ENCODE data around the gene CXCR6.
A peak's percentile ranks its signal among the peaks of the same experiment; 100 is the strongest.

The CXCR6 gene

GRCh38 chr3:45943207-45943846 is at the start of gene CXCR6:
TSS of gene CXCR6 (plus strand) at chr3:45943464. CDS start at chr3:45946482, 3,018 bp downstream.
- DNase-seq, result peak; percentile 49

GRCh38 chr3:45894015-45894414 is 49.2 kb upstream of the CXCR6 start:
- DNase-seq, result no peak

GRCh38 chr3:45895686-45896468 is 47.4 kb upstream of the CXCR6 start:
- DNase-seq, result no peak

DNA sequence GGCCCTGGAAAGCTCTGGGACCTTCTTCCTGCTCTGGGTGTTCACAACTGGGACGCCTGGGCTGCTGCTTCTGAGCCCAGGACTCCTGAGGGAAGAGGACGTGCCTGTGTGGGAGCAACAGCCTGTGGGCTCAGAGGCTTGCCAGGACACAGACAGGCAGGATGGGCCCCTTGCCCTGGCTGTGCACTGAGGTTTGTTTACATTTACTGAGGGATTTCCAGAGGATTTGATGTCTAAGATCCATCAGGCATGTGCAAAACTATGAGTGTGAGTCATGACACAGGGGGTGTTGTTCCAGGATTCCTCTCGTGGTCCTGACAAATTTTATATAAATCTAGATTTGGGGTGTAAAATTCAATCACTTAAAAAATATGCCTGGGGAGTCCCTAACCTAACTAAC is 46.3 kb upstream of the CXCR6 start:
- no peak for DNase-seq

GRCh38 chr3:45904931-45905330 is 38.3 kb upstream of the CXCR6 start:
- no peak for DNase-seq

GRCh38 chr3:45905755-45906154 is 37.5 kb upstream of the CXCR6 start:
- DNase-seq, result no peak

- no peak for DNase-seq
Measured at GRCh38 chr3:45906681-45907407, 36.4 kb upstream of the CXCR6 start.

DNA sequence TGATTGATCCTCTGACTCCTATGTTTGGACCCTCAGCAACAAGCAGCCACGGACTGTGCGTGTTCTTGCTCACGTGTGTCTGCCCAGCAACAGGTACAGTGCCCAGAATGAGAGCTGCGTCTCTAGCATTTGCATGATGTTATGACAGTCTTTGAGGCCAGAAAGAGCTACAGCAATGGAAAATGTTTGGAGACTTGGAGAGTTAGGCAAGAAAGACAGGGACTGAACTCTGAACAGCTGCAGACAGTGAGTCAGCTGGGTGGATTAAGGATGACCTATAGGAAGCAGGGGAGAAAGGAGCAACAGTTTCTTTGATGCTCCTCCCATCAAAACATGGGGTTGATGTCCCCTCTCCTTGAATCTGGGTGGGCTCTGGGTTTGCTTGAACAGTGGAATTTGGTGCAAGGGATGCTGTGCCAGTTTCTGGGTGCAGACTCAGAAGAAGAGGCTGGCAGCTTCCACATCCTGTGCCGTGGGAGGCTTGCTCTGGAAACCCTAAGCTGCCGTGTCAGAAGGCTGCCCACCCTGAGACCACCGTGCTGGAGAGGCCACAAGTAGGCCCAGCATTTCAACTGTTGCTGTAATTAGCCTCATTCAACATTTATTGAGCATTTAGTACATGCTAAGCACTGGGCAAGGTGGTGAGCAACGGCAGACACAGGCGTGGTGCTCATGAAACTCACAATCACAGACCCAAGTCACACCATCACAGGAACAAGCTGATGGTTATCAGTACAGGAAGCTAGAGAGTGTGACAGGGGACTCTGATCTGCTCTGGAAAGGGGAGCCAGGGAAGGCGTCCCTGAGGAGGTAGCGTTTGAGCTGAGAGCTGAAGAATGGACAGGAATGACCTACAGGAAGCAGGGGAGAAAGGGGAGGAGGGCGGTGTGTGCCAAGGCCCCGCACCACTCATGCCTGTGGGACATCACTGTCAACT is 35.2 kb upstream of the CXCR6 start:
- no peak for DNase-seq

GRCh38 chr3:45908761-45909160 is 34.5 kb upstream of the CXCR6 start:
- no peak for DNase-seq

GRCh38 chr3:45909542-45909941 is 33.7 kb upstream of the CXCR6 start:
- DNase-seq, result no peak

GRCh38 chr3:45910892-45911291 is 32.4 kb upstream of the CXCR6 start:
- DNase-seq, result no peak

- DNase-seq, result no peak
Measured at GRCh38 chr3:45911511-45912226, 31.6 kb upstream of the CXCR6 start.

DNA sequence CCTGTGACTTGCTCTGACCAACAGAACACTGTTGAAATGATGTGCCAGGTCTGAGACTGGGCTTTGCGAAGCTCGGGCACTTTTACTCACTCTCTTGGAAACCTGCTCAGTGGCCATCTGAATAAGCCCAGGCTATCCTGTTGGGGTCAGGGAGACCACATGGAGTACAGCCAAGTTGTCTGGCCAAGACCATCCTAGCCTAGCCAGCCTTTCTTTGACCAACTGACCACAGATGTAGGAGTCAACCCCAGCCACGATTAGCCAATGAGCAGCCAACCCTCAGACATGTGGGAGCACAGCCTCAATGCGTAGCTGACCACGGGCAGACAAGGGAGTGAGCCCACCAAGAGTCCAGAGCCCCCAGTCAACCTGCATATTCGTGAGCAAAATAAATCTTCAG is 30.8 kb upstream of the CXCR6 start:
- DNase-seq, result no peak

GRCh38 chr3:45914362-45915058 is 28.8 kb upstream of the CXCR6 start:
- DNase-seq, result no peak

DNA sequence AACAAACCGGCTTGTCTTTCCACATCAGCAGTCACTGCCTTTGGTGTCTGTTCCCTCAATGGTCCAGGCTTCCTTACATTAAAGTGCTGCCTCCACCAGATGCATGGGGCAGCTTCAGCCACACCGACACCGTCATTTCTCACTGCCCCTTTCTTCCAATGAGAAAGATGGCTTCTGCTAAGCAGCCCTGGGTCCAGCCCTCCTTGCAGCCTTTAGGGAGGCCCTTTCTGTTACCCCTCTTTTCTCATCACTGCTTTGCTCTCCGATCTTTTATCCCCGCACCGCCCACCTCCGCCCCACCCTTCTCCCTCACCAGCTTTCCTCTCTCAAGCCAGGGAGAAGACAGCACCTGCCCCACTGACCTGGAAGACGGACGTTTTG is 28.2 kb upstream of the CXCR6 start:
- no peak for DNase-seq

DNA sequence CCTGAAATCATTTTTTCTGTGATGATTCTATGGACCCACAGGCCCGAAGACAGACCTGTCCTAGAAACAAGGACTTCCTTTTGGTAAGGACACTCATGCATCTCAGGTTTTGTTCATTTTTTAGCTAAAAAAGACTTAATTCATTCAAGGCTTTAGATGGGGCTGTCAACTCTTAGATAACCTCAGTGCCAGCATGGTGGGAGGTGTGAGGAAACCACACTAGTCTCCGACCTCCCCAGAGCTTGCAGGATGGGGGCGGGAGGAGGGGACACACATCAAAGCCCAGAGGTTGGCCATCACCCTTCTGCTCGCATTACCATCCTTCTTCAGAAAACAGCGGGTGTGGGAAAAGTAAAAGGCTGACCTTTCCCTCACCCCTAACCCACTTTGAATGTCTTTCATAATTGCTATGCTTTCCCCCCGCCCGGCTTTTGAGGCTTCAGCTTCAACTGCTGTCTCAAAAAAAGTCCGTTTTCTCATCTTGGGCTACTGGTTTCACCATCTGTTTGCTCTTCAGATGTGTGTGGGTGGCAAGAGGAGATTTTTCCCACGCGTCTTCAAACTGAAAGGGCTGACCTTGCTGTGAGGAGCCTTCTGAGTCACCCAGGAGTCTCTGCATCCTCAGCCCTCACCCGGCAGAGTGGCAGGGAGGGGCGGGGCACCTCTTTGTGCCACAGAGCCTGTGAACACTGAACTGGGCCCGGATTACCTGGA is 27.6 kb upstream of the CXCR6 start:
- peak; percentile 82 for DNase-seq

DNA sequence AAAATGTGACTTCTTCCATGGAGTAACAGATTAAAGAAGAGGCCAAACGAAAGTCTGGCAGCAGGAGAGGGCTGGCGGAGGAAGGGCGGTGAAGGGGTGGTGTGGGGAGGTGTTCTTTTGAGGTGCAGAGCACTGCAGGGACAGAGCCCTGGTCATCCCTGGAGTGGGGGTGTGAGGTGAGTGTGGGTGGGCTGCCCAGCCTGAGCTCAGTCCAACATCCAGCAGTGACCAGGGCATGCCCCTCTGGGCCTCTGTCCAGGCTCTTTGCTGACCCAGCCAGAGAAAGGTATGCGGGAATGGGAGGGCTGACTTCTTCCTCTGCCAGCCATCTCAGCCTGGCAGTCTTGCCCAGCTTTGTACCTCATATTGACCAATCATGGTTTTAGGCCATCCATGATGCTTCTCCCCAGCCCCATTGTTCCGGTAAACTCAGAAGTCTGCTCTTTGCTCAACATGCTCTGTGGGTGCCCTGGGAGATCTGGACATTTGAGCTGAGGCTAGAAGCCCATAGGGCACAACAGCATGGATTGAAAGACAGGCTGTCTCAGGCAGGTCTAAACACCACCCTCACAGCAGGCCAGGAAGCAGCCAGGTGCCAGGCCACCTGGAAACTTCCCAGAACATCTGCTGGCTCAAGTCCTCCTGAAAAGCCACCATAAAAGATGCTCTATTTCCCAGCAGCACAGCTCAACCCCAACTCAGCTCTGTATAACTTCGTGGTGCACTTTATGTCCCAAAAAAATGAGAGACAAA is 25.9 kb upstream of the CXCR6 start:
- DNase-seq, result no peak

DNA sequence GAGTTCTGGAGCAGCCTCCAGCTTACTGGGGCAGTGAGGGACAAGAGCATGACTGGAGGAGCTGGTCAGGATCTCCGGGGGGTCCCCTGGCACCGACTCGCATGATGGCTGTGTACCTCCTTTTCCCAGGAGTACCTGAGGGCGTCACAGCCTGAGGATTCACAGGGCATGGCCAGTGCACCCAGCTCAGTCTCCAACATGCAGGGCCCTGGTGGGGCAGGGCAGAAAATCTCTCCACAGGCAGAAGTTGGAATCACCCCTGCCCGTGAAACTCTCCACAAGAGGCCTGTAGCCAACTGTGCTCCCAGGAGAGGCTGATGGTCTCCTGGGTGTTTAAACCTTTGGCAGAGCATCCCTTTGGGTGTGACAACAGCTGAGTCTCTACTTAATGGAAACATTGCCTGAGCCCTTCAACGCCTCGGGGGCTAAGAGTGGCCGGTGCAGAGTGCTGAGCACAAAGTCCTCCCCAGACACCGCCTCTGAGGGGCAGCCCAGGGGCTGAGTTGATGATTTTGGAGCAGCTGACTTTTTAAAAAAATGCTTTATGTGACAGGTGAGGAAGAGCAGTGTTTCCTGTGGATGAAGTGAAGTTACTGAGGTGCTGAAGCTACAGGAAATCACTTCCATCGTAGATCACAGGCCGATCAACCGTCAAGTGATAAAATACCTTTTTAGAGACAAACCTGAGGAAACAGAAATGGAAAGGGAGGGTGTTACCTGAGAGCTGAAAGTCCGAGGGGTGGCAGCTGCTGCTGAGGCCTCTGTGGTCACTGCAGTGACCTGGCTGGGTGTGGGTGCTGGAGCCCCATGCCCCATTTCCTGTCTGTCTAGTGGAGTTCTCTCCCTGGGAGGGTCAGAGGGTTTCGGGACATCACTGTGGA is 21.9 kb upstream of the CXCR6 start:
- no peak for DNase-seq

DNA sequence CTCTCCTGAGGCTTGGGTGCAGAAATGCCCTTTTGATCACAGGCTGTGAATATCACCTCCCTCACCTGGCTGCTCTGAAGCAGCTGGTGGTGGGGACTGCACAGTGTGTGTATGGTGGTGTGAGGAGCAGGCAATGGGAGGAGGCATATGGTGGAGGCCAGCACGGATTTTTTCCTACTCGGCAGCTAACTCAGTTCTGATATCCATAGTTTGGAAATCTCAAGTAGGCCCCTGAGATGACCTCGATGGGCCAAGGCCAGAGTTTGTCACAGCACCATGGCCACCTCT is 21.3 kb upstream of the CXCR6 start:
- DNase-seq, result no peak

Data from activated CD8-positive, alpha-beta memory T cell treated with anti-CD3 and anti-CD28 coated beads, Interleukin-2, amount 50 U/mL, for 4 hours (primary cell).